GM06990 (cell line): ENCODE results near the gene HAVCR2.

Source experiments
- DNase-seq: peaks from one replicate; pipeline ENCODE4 v3.0.0-alpha.2; 2011; ENCODE audit not compliant: insufficient read length; ENCODE audit errors: extremely low read depth
- H3K27me3 ChIP-seq: replicated peaks from 2 replicates; pipeline ENCODE4 v1.6.0; 2011; ENCODE audit warnings: low read length; ENCODE audit not compliant: control insufficient read depth, insufficient read depth
- H3K36me3 ChIP-seq: 2 replicates; pipeline ENCODE4 v1.5.1; 2011; ENCODE audit warnings: low read length; ENCODE audit not compliant: control insufficient read depth, insufficient read depth
- H3K4me3 ChIP-seq: replicated peaks from 2 replicates; pipeline ENCODE4 v1.5.1; 2011; ENCODE audit warnings: low read depth, mild to moderate bottlenecking, control low read depth, low read length
- TF ChIP-seq, protein P1 (sequence below): IDR thresholded peaks from 2 replicates; pipeline ENCODE4 v1.5.1; 2011; ENCODE audit warnings: low read length, control low read depth, mild to moderate bottlenecking, inconsistent platforms; ENCODE audit not compliant: insufficient read depth, poor library complexity, severe bottlenecking

Gene HAVCR2

GRCh38 chr5:157068785-157069184, 40.1 kb downstream of the HAVCR2 start:
- Histone ChIP-seq H3K4me3 (no peak overlapping the region), H3K36me3 (no peaks in the 10 kb centered on the region), H3K27me3 (no peaks in the 10 kb centered on the region)
- DNase-seq: no peak
- TF ChIP-seq, protein P1, sequence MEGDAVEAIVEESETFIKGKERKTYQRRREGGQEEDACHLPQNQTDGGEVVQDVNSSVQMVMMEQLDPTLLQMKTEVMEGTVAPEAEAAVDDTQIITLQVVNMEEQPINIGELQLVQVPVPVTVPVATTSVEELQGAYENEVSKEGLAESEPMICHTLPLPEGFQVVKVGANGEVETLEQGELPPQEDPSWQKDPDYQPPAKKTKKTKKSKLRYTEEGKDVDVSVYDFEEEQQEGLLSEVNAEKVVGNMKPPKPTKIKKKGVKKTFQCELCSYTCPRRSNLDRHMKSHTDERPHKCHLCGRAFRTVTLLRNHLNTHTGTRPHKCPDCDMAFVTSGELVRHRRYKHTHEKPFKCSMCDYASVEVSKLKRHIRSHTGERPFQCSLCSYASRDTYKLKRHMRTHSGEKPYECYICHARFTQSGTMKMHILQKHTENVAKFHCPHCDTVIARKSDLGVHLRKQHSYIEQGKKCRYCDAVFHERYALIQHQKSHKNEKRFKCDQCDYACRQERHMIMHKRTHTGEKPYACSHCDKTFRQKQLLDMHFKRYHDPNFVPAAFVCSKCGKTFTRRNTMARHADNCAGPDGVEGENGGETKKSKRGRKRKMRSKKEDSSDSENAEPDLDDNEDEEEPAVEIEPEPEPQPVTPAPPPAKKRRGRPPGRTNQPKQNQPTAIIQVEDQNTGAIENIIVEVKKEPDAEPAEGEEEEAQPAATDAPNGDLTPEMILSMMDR: no peak

DNA sequence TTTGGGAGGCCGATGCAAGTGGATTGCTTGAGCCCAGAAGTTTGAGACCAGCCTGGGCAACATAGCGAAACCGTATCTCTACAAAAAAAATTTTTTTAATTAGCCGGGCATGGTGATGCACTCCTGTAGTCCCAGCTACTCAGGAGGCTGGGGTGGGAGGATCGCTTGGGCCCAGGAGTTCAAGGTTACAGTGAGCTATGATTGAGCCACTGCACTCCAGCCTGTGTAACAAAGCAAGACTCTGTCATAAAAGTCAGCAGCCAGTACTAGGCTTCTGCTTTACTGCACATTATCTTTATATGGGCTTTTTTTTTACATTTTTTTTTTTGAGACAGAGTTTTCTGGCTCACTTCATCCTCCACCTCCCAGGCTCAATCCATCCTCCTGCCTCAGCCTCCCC, 40.5 kb downstream of the HAVCR2 start:
- H3K27me3 ChIP-seq: no peaks in the 10 kb centered on the region
- no peaks in the 10 kb centered on the region for H3K36me3 ChIP-seq
- H3K4me3 ChIP-seq: no peak overlapping the region
- no peak for DNase-seq
- TF ChIP-seq, protein P1: no peak

DNA sequence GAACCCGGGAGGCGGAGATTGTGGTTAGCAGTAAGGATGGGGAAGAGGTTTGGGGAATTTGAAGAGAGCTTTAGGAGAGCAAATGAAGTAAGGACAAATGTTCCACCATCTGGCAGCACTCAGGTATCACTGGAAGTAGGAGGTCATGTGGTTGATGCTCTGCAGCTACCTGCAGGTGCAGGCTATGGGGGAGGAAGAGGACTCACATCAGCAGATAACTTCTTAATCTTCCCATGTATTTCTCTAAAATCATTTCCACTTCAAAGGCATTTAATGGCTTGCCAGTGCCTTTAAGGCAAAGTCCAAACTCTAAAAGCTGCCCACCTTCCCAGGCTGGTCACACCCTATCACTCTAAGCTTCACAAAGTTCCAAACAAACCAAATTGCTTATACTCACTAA, 41.8 kb downstream of the HAVCR2 start:
- no peak for DNase-seq
- H3K36me3 ChIP-seq: no peaks in the 10 kb centered on the region
- TF ChIP-seq, protein P1: no peak
- H3K27me3 ChIP-seq: no peaks in the 10 kb centered on the region
- no peak overlapping the region for H3K4me3 ChIP-seq

- H3K36me3 ChIP-seq: no peaks in the 10 kb centered on the region
Observed at GRCh38 chr5:157066080-157066479, 42.8 kb downstream of the HAVCR2 start.

DNA sequence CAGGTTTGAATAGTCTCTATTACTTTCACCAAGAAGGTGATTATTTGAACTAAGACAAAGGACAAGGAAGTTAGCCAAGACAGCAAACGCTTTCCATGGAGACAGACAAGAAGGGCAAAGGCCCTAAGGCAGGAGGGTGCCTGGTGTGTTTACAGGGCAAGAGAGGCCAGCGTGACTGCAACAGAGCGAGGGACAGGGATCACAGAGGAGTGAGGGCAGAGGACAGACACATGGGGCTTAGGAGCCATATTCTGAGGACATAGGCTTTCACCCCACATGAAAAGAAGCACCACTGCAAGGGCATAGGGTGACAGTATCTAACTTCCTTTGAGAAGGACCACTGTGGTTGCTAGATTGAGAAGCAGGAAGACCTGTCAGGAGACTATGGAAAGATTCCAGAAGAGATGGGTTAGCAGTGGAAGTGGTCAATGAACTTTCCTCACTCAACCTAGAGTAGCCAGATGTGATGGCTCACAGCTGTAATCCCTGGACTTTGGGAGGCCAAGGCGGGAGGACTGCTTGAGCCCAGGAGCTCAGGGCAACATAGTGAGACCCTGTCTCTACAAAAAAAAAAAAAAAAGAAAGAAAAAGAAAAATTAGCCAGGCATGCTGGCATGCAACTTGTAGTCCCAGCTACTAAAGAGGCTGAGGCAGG, 44.9 kb downstream of the HAVCR2 start:
- Histone ChIP-seq H3K36me3 (no peaks in the 10 kb centered on the region), H3K4me3 (no peak overlapping the region), H3K27me3 (no peaks in the 10 kb centered on the region)
- TF ChIP-seq, protein P1: no peak
- no peak for DNase-seq

More at GRCh38 chr5:157066080-157066479, 42.8 kb downstream of the HAVCR2 start:
- H3K4me3 ChIP-seq: no peak overlapping the region
- no peaks in the 10 kb centered on the region for H3K27me3 ChIP-seq
- no peak for DNase-seq
- TF ChIP-seq, protein P1: no peak

DNA sequence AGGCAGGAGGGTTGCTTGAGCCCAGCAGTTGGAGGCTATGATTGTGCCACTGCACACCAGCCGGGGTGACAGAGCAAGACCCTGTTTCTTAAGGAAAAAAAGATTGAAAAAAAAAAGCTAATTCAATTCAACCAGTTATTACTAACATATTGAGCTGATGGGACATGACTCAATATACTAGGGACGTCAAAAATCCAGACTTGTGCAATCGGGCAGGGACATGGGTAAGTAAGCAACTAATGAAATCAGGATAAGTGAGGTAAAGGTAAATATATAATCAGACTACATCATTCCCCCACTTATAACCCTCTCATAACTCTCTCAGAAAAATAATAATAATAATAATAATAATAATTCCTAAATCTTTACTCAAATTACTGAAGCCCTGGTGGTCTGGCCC, 49.0 kb downstream of the HAVCR2 start:
- DNase-seq: no peak
- H3K4me3 ChIP-seq: no peak overlapping the region
- TF ChIP-seq, protein P1: no peak
- no peaks in the 10 kb centered on the region for H3K27me3 ChIP-seq
- H3K36me3 ChIP-seq: no peaks in the 10 kb centered on the region
